EH (cell line): ENCODE measurements around the gene RCAN3.

Source experiments
- DNase-seq: peaks from one replicate; pipeline ENCODE4 v3.0.0-alpha.2; 2015; ENCODE audit warnings: low read depth

RCAN3 gene

DNA sequence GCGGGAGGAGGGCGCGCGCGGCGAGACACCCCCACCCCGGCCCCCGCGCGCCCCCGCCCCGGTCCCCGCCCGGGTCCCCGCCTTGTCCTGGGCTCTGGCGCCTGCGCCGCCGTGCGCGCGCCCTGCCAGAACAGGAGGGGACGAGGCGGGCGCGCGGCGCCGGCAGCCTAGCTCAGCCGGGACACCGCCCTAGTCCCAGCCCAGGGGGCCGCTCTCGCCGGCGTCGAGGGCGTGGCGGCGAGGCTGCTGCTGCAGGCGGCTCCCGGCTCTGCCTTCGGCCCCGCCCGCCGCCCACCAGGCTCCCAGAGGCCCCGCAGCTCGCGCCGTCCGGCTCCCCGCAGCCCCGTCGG lies at the start of gene RCAN3:
RCAN3 (plus strand) TSS at position 128 of the 350 bp plus-strand sequence. CDS start 11,537 bp downstream, outside the sequence.
- DNase-seq = peak; percentile 90

DNA sequence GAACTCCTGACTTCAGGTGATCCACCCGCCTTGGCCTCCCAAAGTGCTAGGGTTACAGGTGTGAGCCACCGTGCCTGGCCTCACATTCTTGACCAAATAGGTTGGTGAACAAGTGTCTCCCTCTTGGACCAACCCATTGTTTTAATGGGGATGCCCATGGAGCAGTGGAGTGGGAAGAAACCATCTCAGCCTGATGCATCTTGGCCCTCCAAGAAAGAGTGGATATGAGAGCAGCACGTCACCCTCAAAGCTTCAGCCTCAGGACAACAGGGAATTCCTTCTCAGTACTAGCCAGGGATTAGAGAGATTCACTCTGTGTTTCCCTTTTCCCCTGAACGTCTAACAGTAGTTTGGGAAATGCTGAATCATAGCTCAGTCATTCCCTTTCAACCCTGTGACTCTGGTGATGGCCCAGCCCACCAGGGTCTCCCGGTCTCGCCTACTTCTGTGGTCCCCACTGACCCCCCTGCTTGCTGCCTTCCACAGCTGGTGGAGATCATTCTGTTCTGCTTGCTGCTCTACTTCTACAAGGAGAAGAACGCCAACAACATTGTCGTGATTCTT lies 49.6 kb upstream of the RCAN3 start:
- no peak for DNase-seq

DNA sequence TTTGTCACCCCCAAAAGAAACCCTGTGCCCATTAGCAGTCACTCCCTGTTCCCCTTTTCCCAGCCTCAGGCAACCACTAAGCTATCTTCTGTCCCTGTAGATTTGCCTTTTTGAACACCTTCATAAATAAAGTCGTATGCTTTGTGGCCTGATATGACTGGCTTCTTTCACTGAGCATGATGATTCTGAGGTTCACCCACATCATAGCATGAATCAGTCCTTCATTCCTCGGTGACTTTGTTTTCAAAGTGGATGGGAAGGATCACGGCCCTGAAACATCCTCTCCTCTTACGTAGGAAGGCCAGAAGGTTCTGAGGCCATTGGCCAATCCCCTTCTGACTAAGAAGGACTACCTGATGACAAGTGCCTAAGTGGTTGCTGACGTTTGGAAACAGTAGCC lies 48.0 kb upstream of the RCAN3 start:
- peak; percentile 35 for DNase-seq

DNA sequence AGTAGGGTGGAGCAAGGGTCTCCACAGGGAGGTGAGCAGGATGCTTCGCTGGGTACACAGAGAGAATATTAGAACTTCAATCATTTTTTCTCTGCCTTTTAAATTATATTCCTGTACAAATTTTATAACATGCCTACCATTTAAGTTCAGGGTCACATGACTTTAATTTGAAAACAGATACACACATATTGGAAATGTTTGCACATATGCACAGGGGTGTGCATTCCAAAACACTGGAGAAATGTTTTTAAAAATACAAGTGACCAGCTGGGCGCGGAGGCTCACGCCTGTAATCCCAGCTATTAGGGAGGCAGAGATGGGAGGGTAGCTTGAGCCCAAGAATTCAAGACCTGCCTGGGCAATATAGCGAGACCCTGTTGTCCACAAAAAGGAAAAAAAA lies 47.4 kb upstream of the RCAN3 start:
- no peak for DNase-seq

DNA sequence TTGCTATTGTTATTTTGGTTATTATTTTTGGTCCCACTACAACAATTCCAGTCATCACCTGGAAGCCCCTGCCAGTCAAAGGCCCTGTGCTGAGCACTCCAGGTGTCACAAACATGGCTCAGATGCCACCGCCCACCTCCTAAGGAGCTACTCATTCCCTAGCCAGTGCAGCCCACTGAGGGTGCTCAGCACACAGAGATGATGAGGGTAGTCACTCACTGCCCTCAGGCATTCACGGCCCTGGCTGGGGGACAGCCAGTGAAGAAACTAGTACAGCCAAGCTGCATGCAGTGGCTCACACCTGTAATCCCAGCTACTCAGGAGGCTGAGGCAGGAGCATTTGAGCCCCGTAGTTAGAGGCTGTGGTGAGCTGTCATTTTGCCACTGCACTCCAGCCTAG lies 44.8 kb upstream of the RCAN3 start:
- no peak for DNase-seq

DNA sequence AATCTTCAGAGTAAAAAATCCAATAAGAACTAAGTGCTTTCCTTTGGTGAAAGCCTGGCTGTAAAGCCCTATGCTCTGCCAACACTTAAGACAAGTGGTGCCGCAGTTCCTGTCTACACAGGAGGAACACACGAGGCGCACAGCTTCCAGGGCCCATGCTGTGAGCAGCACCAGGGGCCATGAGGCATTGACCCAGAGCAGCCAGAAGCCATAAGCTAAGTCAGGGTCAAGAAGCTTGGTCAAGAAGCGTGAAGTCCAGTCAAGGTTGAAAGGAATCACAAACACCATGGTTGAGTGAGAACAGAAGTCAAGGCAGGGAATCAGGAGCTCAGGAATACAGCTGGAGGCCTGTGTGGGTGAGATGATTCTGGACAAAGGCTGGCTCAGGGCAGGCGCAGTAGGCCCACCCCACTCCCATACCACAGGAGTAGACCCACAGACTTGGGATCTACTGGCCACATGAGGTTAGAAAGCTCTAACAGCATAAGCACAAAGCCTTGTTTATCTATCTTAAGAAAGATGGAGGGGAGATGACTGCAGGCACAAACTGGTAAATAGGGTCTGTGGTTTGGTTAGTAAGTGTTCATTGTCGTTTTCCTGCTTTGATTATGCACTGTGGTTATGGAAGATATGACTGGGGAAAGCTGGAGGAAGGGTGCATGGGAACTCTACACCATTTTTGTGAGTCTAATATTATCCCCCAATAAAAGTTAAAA lies 42.9 kb upstream of the RCAN3 start:
- no peak for DNase-seq

DNA sequence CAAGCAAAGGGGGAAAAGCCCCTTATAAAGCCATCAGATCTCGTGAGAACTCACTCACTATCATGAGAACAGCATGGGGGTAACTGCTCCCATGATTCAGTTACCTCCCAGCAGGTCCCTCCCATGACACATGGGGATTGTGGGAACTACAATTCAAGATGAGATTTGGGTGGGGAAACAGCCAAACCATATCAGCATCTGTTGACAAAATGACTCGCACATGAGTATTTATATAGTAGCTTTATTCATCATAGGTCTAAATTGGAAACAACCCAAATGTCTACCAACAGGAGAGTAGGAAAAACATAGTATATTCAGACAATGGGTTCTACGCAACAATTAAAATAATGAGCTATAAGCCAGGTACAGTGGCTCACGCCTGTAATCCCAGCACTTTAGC lies 40.5 kb upstream of the RCAN3 start:
- DNase-seq = peak; percentile 63

DNA sequence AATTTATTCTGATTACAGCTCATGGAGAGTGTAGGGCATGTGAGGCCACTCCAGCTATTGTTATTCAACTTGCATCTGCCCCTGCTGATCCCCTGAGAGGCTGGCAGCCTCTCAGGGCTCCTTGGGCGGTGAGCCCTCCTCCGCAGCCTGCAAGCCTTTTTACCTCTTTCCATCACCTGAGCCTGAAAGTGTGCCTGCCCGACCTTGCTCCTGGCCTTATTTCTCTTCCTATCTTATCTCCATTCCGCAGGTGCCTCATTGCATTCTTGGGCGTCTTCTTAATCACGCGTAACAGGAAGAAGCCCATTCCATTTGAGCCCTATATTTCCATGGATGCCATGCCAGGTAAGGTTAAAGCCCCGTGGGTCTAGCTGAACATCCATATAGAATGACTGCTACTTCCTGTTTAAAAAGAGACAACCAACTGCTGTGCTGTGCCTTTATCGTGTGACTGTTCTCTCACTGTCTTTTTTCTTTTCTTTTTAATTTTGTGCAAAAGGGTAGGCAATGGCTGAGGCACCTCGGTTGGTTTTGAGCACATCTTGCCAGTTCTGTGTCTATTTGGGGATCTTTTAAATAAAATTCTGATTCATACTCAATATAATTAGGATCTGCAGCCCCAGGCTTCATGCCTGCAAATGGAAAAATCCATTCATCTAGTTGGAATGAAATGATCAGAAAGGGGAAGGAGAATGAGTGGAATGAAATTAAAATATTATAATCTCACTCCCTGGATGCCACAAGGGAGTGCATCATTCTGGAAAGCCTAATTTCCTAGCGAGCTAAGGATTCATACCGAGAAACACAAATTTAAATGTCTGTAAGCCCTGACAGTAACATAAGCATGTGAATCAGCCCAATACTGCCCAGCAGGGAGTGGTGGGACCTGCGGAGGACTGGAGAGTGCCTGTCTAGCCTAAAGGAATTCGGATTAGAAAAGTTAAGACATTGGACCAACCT lies 38.6 kb upstream of the RCAN3 start:
- peak; percentile 88 for DNase-seq

DNA sequence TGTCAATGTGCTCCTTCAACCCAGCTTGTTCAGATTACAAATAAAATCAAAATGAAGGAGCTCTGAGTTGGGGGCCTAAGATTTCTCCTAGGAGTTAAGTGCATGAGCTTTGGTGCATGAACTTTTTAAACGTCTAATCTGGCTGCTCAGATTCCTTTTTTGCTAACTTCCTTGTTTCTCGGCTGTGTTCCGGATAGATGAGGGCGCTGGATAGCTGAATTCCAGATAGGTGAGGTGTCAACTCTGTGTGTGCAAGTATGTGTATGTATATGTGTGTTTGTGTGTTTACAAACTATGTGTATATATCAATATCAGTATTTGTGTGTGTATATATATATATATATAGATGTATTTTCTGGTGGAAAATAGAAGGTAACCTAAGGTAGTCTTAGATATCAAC lies 37.5 kb upstream of the RCAN3 start:
- no peak for DNase-seq

DNA sequence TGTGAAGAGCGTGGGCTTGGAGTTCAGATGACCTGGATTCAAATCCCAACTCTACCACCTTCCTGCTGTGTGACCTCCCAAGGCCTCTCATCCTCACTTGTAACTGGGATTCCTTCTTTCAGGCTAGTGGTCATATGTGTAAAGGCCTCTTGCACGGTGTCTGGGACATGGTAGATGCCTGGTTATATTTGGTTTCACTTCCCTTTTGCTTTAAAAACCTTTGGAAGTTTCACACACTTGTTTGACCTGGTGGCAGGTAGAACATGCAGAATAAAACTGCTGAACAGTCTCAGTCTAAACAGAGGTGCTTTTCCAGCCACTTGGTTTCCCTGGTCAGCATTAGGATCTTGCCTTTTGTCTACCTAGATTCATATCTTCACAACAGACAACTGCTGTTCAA lies 37.0 kb upstream of the RCAN3 start:
- DNase-seq = no peak

DNA sequence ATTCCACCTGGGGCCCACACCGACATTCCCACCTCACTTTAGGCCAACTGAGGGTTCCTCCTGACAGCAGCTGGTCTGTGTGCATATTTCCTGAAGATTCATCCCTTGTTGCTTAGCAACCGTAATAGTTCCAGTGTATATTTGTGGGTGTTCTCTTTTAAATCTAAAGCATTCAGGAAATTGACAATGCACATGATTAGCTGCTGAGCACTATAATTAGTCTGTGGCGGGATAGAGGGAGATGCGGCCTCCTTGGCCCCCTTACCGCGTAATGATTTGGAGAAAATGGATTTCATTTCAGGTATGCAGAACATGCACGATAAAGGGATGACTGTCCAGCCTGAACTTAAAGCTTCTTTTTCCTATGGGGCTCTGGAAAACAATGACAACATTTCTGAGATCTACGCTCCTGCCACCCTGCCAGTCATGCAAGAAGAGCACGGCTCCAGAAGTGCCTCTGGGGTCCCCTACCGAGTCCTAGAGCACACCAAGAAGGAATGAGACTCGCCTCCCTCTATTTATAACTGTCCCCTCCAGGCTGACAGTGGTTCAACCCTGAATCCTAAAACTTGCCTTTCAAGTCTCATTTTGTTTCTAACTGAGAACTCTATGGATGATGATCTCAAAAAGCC lies 33.8 kb upstream of the RCAN3 start:
- peak; percentile 24 for DNase-seq

DNA sequence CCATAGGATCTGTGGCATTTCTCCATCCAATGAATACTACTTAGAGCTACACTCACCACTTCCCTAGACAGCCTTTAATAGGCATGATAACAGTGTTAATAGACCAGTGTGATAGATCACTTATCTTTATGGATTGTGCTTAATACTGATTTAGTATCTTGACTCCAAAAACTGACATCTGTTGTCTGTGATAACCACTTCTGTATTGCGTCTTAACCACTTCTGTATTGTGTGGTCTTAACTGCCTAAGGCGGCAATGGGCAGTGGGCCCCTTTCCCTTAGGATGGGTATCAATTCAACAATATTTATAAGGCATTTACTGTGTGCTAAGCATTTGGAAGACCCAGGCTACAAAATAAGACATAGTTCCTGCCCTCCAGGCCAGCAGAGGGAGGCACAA lies 32.0 kb upstream of the RCAN3 start:
- no peak for DNase-seq

DNA sequence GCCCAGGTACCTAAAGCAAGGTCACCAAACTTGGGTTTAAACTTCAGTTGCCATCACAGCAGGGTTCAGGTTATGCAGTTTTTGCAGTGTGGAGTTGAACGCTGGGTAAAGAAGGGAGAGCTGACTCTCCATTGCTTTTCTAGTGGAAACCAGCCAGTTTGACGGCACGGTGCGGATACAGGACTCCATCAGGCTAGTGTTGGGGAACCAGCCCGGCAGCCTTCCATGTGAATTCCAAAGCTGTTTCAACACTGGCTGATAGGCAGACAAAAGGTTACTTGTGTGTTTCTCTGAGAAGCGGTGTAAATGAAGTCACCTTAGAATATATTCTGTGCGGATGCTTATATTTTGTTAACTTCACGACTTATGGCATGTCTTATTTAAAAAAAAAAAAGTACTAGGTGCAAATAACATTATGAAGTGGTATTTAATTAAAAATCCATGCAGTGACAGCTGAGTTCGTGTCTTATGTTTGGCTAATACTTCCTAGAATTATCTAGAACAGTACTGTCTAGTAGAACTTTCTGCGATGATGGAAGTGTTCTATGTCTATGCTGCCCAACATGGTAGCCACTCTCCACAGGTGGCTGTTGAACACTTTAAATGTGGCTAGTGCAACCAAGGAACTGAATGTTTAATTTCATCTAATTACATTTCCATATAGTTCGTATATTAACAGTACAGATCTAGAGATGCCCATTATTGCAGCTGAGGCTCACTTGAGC lies 29.9 kb upstream of the RCAN3 start:
- no peak for DNase-seq

DNA sequence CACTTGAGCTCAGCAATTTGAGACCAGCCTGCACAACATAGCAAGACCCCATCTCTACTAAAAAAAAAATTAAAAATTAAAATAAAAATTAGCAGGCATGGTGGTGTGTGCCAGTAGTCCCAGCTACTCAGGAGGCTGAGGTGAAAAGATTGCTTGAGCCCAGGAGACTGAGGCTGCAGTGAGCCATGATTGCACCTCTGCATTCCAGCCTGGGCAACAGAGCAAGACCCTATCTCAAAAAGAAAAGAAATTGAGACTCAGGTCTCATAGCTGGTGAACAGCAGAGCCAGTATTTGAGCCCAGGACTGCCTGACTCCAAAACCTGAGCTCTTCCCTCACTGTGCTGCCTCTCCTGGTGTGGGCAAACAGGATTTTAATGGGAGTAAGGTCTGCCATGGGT lies 28.4 kb upstream of the RCAN3 start:
- DNase-seq = no peak

DNA sequence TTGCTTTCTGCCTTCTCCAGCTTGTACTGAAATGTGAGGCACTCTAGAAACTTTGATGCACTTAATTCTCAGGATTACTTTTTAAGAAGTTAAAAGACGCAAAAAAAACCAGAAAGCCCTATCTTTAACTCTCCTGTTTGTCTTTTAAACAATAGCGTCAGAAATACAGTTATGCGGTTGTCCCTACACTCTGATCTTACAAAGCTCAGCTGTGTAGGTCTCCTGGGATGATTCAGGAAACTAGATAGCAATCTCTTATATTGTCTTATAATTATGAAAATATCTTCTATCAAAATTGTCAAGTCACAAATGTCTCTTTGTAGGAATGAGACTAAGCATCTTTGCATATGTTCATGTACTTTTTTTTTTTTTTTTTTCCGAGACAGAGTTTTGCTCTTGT lies 26.9 kb upstream of the RCAN3 start:
- no peak for DNase-seq

DNA sequence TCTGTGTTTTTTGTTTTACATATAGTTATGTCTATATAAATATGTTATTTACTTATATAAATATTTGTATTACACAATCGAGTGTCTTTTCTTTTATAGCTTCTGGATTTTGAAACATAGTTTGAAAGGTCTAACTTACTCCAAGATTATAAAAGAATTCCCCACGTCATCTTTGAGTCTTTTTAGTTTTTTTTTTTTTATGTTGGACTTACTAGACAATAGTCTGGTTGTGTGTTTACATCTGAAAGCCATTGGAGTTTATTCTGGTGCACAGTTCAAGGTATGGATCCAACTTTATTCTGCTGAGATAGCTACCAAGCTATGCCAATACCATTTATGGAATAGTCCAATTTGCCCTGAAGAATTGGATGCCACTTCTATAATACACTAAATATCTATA lies 26.1 kb upstream of the RCAN3 start:
- no peak for DNase-seq

DNA sequence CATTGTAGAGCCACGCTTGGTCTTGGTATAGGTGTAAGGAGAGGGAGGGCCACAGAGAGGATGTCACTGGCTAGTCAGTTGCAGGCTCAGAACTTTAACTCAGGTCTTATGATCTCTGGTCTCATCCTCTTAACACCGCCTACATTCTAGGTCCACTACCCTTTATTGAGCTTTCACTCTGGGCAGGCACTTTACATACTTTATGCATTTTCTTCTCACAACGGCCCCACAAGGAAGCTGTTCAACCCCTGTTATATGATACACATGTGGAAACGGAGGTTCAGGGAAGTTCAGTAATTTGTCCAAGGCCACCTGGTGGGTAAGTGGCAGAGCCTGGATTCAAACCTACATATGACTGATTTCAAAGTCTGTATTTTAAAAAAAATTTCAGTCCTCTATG lies 25.3 kb upstream of the RCAN3 start:
- no peak for DNase-seq

DNA sequence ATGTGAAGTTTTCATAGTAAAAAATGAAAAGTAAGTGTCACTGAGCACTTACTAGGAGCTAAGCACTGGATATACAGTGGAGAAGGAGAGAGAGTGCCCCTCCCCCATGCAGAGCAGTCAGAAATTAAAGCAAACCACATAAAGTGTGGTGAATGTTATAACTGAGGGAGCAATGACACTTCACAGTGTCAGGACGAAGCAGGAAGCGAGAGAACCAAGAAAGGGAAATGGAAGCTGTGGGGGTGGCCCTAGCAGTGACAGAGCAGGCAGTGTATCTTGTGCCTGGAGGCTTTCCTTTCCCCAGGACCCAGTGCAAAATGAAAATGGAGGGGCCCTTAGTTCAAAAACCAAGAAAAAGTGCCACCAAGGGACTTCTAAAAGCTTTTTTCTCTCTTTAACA lies 21.5 kb upstream of the RCAN3 start:
- peak; percentile 12 for DNase-seq

DNA sequence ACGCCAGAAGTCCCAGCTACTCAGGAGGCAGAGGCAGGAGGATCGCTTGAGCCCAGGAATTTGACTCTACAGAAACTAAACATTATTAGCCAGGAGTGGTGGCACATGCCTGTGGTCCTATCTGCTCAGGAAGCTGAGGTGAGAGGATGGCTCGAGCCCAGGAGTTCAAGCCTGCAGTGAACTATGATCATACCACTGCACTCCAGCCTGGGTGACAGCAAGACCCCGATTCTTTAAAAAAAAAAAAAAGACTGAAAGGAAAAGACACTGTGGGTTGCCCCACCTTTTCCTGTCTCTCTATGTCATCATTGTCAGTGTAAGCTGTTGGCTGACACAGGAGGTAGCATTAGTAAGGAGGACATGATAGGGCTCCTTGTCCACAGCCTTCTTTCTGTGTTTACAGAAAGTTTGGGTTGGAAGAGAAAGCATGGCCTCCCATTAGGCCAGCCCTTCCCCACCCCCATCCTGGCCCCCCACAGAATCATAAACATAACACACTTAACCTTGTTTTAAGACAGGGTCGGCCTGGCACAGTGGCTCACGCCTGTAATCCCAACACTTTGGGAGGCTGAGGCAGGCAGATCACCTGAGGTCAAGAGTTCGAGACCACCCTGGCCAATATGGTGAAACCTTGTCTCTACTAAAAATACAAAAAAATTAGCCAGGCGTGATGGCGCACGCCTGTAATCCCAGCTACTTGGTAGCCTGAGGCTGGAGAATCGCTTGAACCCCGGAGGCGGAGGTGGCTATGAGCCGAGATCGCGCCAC lies 20.6 kb upstream of the RCAN3 start:
- DNase-seq = peak; percentile 28

DNA sequence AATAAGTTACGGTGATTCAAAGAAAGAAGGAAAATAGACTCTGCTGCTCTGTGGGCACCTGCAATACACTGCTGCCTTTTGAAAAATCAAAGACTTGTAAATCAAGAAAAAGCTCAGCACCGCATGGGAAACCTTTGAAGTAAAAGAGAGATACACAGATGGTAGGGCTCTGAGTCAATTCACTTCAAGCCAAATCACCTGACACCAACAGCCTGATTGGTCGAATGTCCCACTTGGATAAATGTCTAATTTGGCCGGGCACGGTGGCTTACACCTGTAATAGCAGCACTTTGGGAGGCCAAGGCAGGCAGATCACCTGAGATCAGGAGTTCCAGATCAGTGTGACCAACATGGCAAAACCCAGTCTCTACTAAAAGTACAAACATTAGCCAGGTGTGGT lies 19.2 kb upstream of the RCAN3 start:
- no peak for DNase-seq

DNA sequence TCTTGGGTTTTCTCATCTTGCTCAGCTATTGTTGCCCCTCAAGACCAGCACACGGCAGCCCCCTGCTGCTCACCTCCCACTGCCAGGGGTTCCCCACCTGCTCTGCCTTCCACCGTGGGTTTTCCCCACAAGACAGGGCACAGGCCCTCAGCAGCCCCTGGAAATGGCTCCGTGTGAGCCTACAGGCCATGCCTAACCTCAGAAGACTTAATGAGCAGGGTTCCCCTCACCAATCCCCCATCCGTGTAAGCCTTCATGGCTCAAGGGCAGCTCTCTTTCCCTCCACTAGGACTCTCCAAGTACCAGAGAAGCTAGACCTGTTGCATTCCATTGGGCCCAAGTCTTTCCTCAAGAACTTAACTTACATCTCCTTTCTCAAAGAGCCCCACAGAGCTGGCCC lies 18.4 kb upstream of the RCAN3 start:
- DNase-seq = no peak
